Measurements from ENCODE around the gene UFL1. TPM values are rescaled to one million over a fixed set of nuclear protein-coding genes. Genes with fewer than 3 reads are reported as not detected.
A peak's percentile ranks its signal among the peaks of the same experiment; 100 is the strongest.

UFL1 gene
- total and polyA plus RNA-seq, 2 of the 4 experiments (the other 2 are of a cell fraction) = 8.2 to 19.2 TPM

GRCh38 chr6:96521306-96521643 lies 331 bp upstream of the UFL1 start:
- H3K14ac ChIP-seq (replicated peaks; ENCODE audit: low read depth, low read length) = peak overlapping the region; percentile 96
- WGBS, 2 experiments (ENCODE audit: extremely low coverage in 2 of 2, insufficient read length in 1 of 2) = no CpG with 5 or more reads among the region's 8 CpGs
- peak overlapping the region; percentile 82 for H3K56ac ChIP-seq (ENCODE audit: extremely low read depth, insufficient read depth, low read length)
- ATAC-seq (ENCODE audit: low read depth) (peak; percentile 40), DNase-seq (no peak)
- H3K9ac ChIP-seq (ENCODE audit: low read depth, low read length) = peak overlapping the region; percentile 88
- H3K9me3 ChIP-seq (ENCODE audit: control insufficient read depth, insufficient read depth, low read length) = no peaks in the 10 kb centered on the region
- peak overlapping the region; percentile 92 for H3K23ac ChIP-seq (ENCODE audit: low read depth, low read length)
- H3K18ac ChIP-seq (ENCODE audit: low read depth, low read length) = peak overlapping the region; percentile 13; the same call in 1 of the 2 replicates
- no peaks in the 10 kb centered on the region for H4K20me1 ChIP-seq (ENCODE audit: insufficient read depth, low read length)
- peak overlapping the region; percentile 92 for H2AFZ ChIP-seq (replicated peaks; ENCODE audit: low read length, poor library complexity)
- no peak overlapping the region for H2AK9ac ChIP-seq (replicated peaks; ENCODE audit: low read depth, low read length, poor library complexity)
- CTCF ChIA-PET = no interaction called here
- peak overlapping the region; percentile 45 for H4K5ac ChIP-seq (ENCODE audit: low read depth, low read length)
- no peaks in the 10 kb centered on the region for H3K27me3 ChIP-seq (ENCODE audit: control insufficient read depth, insufficient read depth, low read length)
- H3K4me3 ChIP-seq (ENCODE audit: insufficient read depth, low read depth, low read length) = peak overlapping the region; percentile 83
- peak overlapping the region; percentile 65 for H3K4me2 ChIP-seq (ENCODE audit: low read depth, low read length)
- dilution Hi-C loops (cut with HindIII; ENCODE audit: low sequenced_read_pairs, unreplicated experiment) (no loop called here), intact Hi-C loops (cut with micrococcal nuclease) (loop anchor here (2.0 to 5.0 kb wide), 2 partner anchors 944 to 1090 kb away; partner anchors contain the start of gene MANEA), in situ Hi-C loops (cut with MboI; ENCODE audit: low sequenced_read_pairs) (no loop called here)
- H3K36me3 ChIP-seq (ENCODE audit: control insufficient read depth, insufficient read depth, low read length) = peaks cover 4% of the 10 kb centered on the region
- peak overlapping the region; percentile 72 for H3K27ac ChIP-seq (ENCODE audit: insufficient read depth, low read length)
- peaks cover 18 to 24% of the 10 kb centered on the region in 2 experiments for H3K79me1 ChIP-seq (ENCODE audit: low read depth in 1 of 2, low read length in 2 of 2)
- no peak overlapping the region for H2AK5ac ChIP-seq (ENCODE audit: low read depth, low read length)
- peak overlapping the region; percentile 67 for H2BK5ac ChIP-seq (ENCODE audit: low read depth, low read length, poor library complexity, severe bottlenecking)
- POLR2A ChIA-PET (ENCODE audit: unreplicated experiment) = no interaction called here
- no peak overlapping the region for H2BK15ac ChIP-seq (ENCODE audit: low read depth, low read length)
- H3K9me1 ChIP-seq (ENCODE audit: insufficient read depth, low read length) = peaks cover 2% of the 10 kb centered on the region; the same call in 1 of the 2 replicates
- peak overlapping the region; percentile 70 for H2BK120ac ChIP-seq (ENCODE audit: low read depth, low read length)
- TF ChIP-seq ELK1 (IDR thresholded peaks at IDR 0.05; ENCODE audit: borderline replicate concordance, low read depth, low read length) (no peak), BHLHE40 (IDR thresholded peaks at IDR 0.05; ENCODE audit: low read depth, low read length) (no peak), POLR2A (IDR thresholded peaks at IDR 0.05; ENCODE audit: low read depth, low read length) (no peak), MAZ (IDR thresholded peaks at IDR 0.05; ENCODE audit: borderline replicate concordance, low read depth, low read length) (no peak), FOS (IDR thresholded peaks at IDR 0.05; ENCODE audit: low read depth, low read length) (no peak), MXI1 (IDR thresholded peaks at IDR 0.05; ENCODE audit: borderline replicate concordance, low read depth, low read length) (no peak), SMC3 (IDR thresholded peaks at IDR 0.05; ENCODE audit: low read depth, low read length) (no peak), CTCF (conservative IDR thresholded peaks at IDR 0.05; ENCODE audit: low read depth, low read length) (no peak), CEBPB (IDR thresholded peaks at IDR 0.05; ENCODE audit: low read depth, low read length) (no peak), USF2 (IDR thresholded peaks at IDR 0.05; ENCODE audit: low read depth, low read length) (no peak)
- H3K4ac ChIP-seq (ENCODE audit: low read depth, low read length) = peak overlapping the region; percentile 74
- peaks cover 2% of the 10 kb centered on the region; the same call in 1 of the 2 replicates for H3K4me1 ChIP-seq (ENCODE audit: control insufficient read depth, insufficient read depth, low read length)
- BruUV-seq (replicated peaks) = no TSS peak
- no peak overlapping the region for H4K91ac ChIP-seq (ENCODE audit: insufficient read depth, low read depth, low read length)
- H4K8ac ChIP-seq (ENCODE audit: low read depth in 2 of 2, low read length in 2 of 2) = peak overlapping the region; percentile 86 to 92; a peak in 3 of 4 replicates
- H2BK20ac ChIP-seq (ENCODE audit: low read depth, low read length) = no peak overlapping the region; the same call in 1 of the 2 replicates

All from IMR-90 (cell line).